CD4-positive, alpha-beta T cell treated with Interleukin-6 at 100 ng/mL for 8 hours (primary cell): ENCODE results near the gene APOA1.

ENCODE experiments used
- DNase-seq: peaks from one replicate; pipeline ENCODE4 v3.0.0-alpha.2; 2020; ENCODE audit warnings: mixed read lengths, low spot score

Gene APOA1

GRCh38 chr11:116833816-116834534 is 3.4 kb downstream of the APOA1 start:
- no peak for DNase-seq

GRCh38 chr11:116833491-116833815 is 4.0 kb downstream of the APOA1 start:
- DNase-seq: no peak

- no peak for DNase-seq
These were observed 4.8 kb downstream of the APOA1 start for GRCh38 chr11:116832350-116833290.

GRCh38 chr11:116831790-116832349 is 5.6 kb downstream of the APOA1 start:
- no peak for DNase-seq

GRCh38 chr11:116830184-116830912 is 7.1 kb downstream of the APOA1 start:
- no peak for DNase-seq

- DNase-seq: no peak
These were observed 7.8 kb downstream of the APOA1 start, which contains the start of gene APOC3 for GRCh38 chr11:116829525-116830183. APOC3 (plus strand) TSS chr11:116829907; CDS start chr11:116830583, 676 bp downstream.

- DNase-seq: no peak
These were observed 8.5 kb downstream of the APOA1 start for GRCh38 chr11:116828632-116829524.

GRCh38 chr11:116827461-116827860 is 10.0 kb downstream of the APOA1 start:
- no peak for DNase-seq

- no peak for DNase-seq
These were observed 10.5 kb downstream of the APOA1 start for GRCh38 chr11:116826751-116827431.

GRCh38 chr11:116825854-116826750 is 11.3 kb downstream of the APOA1 start:
- no peak for DNase-seq

GRCh38 chr11:116825434-116825833 is 12.0 kb downstream of the APOA1 start:
- DNase-seq: no peak

GRCh38 chr11:116823031-116823843 is 14.2 kb downstream of the APOA1 start, which contains the start of gene APOA4:
APOA4 (minus strand) TSS chr11:116823304; CDS start chr11:116823191, 113 bp downstream.
- DNase-seq: no peak

- DNase-seq: no peak
These were observed 14.8 kb downstream of the APOA1 start for GRCh38 chr11:116822575-116822974.

- DNase-seq: no peak
These were observed 16.1 kb downstream of the APOA1 start for GRCh38 chr11:116821050-116821918.

GRCh38 chr11:116819049-116819448 is 18.4 kb downstream of the APOA1 start:
- DNase-seq: no peak

- DNase-seq: no peak
These were observed 22.9 kb downstream of the APOA1 start for GRCh38 chr11:116814502-116814901.
